K562 (cell line): ENCODE measurements around the gene NTM.

Source experiments
- CAMTA2 ChIP-seq: fragments of 250-450 bp; sonication (Bioruptor Pico); conservative IDR thresholded peaks from 2 replicates; pipeline ENCODE4 v1.5.1; 2022
- CEBPB ChIP-seq: fragments of 450-650 bp; IDR thresholded peaks from 2 replicates; pipeline ENCODE4 v1.6.1; 2016; ENCODE audit warnings: missing genetic modification characterization, missing compliant biosample characterization
- CTCF ChIP-seq, 3 experiments: IDR thresholded peaks in 2 of 3; conservative IDR thresholded peaks in 1 of 3; 2 replicates each; pipeline ENCODE4 v1.5.1; 2011 to 2012; ENCODE audit warnings: low read length in 3 of 3, mild to moderate bottlenecking in 3 of 3, control low read depth in 2 of 3, improper control_type of control experiment in 1 of 3, inconsistent platforms in 1 of 3, low read depth in 1 of 3, mixed read lengths in 1 of 3, moderate library complexity in 1 of 3; ENCODE audit not compliant: insufficient read depth in 2 of 3
- GATAD2B ChIP-seq: fragments of 450-650 bp; IDR thresholded peaks from 2 replicates; pipeline ENCODE4 v1.6.1; 2017; ENCODE audit warnings: mild to moderate bottlenecking, borderline replicate concordance
- GMEB1 ChIP-seq: fragments of 250-450 bp; sonication (Bioruptor Pico); IDR thresholded peaks from 2 replicates; pipeline ENCODE4 v1.4.0; 2020; ENCODE audit warnings: mild to moderate bottlenecking
- MYNN ChIP-seq, 2 experiments: sonication (generic); formaldehyde crosslinking in 1 of 2; IDR thresholded peaks; 2 replicates each; pipeline versions ENCODE4 v1.5.0 to v1.6.1; 2016 to 2020; ENCODE audit warnings: antibody characterized with exemption in 1 of 2, missing genetic modification reagents in 1 of 2
- NFE2 ChIP-seq: IDR thresholded peaks from 2 replicates; pipeline ENCODE4 v1.6.1; 2014; ENCODE audit warnings: antibody characterized with exemption, low read depth
- PHTF2 ChIP-seq: fragments of 250-450 bp; sonication (Bioruptor Pico); IDR thresholded peaks from 2 replicates; pipeline ENCODE4 v1.5.0; 2021; ENCODE audit warnings: mild to moderate bottlenecking
- POLR2A ChIP-seq: fragments of 450-650 bp; conservative IDR thresholded peaks from 2 replicates; pipeline ENCODE4 v1.6.1; 2016
- RBM14 ChIP-seq: fragments of 200-400 bp; formaldehyde crosslinking; IDR thresholded peaks from 2 replicates; pipeline ENCODE4 v1.6.1; 2018; ENCODE audit warnings: low read depth, mild to moderate bottlenecking, low read length, moderate library complexity, borderline replicate concordance; ENCODE audit not compliant: insufficient read depth
- RBM17 ChIP-seq: fragments of 200-400 bp; formaldehyde crosslinking; IDR thresholded peaks from 2 replicates; pipeline ENCODE4 v1.6.1; 2017; ENCODE audit warnings: low read depth, mild to moderate bottlenecking, low read length, borderline replicate concordance
- SETDB1 ChIP-seq: IDR thresholded peaks from one replicate; pipeline ENCODE4 v1.6.1; 2012; ENCODE audit warnings: low read length, control low read depth, inconsistent platforms
- ZNF133 ChIP-seq: fragments of 250-450 bp; sonication (Bioruptor Pico); IDR thresholded peaks from 2 replicates; pipeline ENCODE4 v1.4.0; 2020; ENCODE audit warnings: mild to moderate bottlenecking

GRCh38 chr11:132123854-132124835 lies 753.7 kb downstream of the NTM start:
- TF ChIP-seq POLR2A, result no peak
- TF ChIP-seq GMEB1 (CRISPR knock-in tag), result no peak
- no peak for TF ChIP-seq PHTF2 (CRISPR knock-in tag)
- no peak for TF ChIP-seq CAMTA2
- no peak for TF ChIP-seq GATAD2B
- TF ChIP-seq NFE2, result no peak
- TF ChIP-seq RBM14, result no peak
- TF ChIP-seq MYNN (IDR thresholded peaks at IDR 0.05), result no peak
- TF ChIP-seq MYNN (CRISPR knock-in tag; IDR thresholded peaks at IDR 0.05), result no peak
- no peak for TF ChIP-seq ZNF133 (CRISPR knock-in tag)
- no peak for TF ChIP-seq CEBPB
- no peak for TF ChIP-seq SETDB1
- no peak for TF ChIP-seq CTCF (IDR thresholded peaks at IDR 0.05 in 2 of 3, conservative IDR thresholded peaks at IDR 0.05 in 1 of 3; ENCODE audit: insufficient read depth in 2 of 3, low read depth in 1 of 3, low read length in 3 of 3)
- TF ChIP-seq RBM17, result no peak
